ENCODE measurements around the gene PRDM12.

GRCh38 chr9:130713286-130713960, 49.0 kb downstream of the PRDM12 start:
- no peak for TF ChIP-seq CTCF (IDR thresholded peaks at IDR 0.05; ENCODE audit: low read length)
- no peak for TF ChIP-seq EZH2 (IDR thresholded peaks at IDR 0.05; ENCODE audit: borderline replicate concordance, low read length)

Data from OCI-LY1 (cell line).